ENCODE results near the gene EHMT1.

The EHMT1 gene

GRCh38 chr9:137814436-137814835, 195.6 kb downstream of the EHMT1 start:
- DNase-seq (ENCODE audit: insufficient read length): no peak
- FAIRE-seq: no peak
- TF ChIP-seq TAF1 (IDR thresholded peaks at IDR 0.05; ENCODE audit: borderline replicate concordance, low read depth, low read length) (no peak), POLR2AphosphoS5 (IDR thresholded peaks at IDR 0.05; ENCODE audit: low read depth, low read length) (no peak), POLR2A (IDR thresholded peaks at IDR 0.05; ENCODE audit: low read depth, low read length) (no peak)

- no peak for DNase-seq (ENCODE audit: insufficient read length)
- FAIRE-seq: no peak
- no peak for TF ChIP-seq POLR2A (IDR thresholded peaks at IDR 0.05; ENCODE audit: low read depth, low read length)
- TF ChIP-seq TAF1 (IDR thresholded peaks at IDR 0.05; ENCODE audit: borderline replicate concordance, low read depth, low read length): no peak
Observed at GRCh38 chr9:137814841-137815240, 196.0 kb downstream of the EHMT1 start.

- FAIRE-seq (no peak), DNase-seq (ENCODE audit: insufficient read length) (no peak)
- no peak for TF ChIP-seq POLR2A (IDR thresholded peaks at IDR 0.05; ENCODE audit: low read depth, low read length)
- no peak for TF ChIP-seq POLR2AphosphoS5 (IDR thresholded peaks at IDR 0.05; ENCODE audit: low read depth, low read length)
Observed at GRCh38 chr9:137815256-137816255, 196.8 kb downstream of the EHMT1 start.

GRCh38 chr9:137816531-137817235, 197.9 kb downstream of the EHMT1 start:
- TF ChIP-seq POLR2A (IDR thresholded peaks at IDR 0.05; ENCODE audit: low read depth, low read length) (0 out of 2 replicates have a peak, but pooled peaks have one; percentile 28), TAF1 (IDR thresholded peaks at IDR 0.05; ENCODE audit: borderline replicate concordance, low read depth, low read length) (no peak), POLR2AphosphoS5 (IDR thresholded peaks at IDR 0.05; ENCODE audit: low read depth, low read length) (peak; percentile 60)
- FAIRE-seq: peak; percentile 73
- no peak for DNase-seq (ENCODE audit: insufficient read length)

GRCh38 chr9:137817236-137818200, 198.7 kb downstream of the EHMT1 start:
- DNase-seq (ENCODE audit: insufficient read length): no peak
- FAIRE-seq: no peak
- no peak for TF ChIP-seq TAF1 (IDR thresholded peaks at IDR 0.05; ENCODE audit: borderline replicate concordance, low read depth, low read length)
- no peak for TF ChIP-seq POLR2A (IDR thresholded peaks at IDR 0.05; ENCODE audit: low read depth, low read length)
- no peak for TF ChIP-seq POLR2AphosphoS5 (IDR thresholded peaks at IDR 0.05; ENCODE audit: low read depth, low read length)

GRCh38 chr9:137818286-137818685, 199.5 kb downstream of the EHMT1 start:
- FAIRE-seq (no peak), DNase-seq (ENCODE audit: insufficient read length) (no peak)
- no peak for TF ChIP-seq POLR2AphosphoS5 (IDR thresholded peaks at IDR 0.05; ENCODE audit: low read depth, low read length)
- no peak for TF ChIP-seq POLR2A (IDR thresholded peaks at IDR 0.05; ENCODE audit: low read depth, low read length)
- TF ChIP-seq TAF1 (IDR thresholded peaks at IDR 0.05; ENCODE audit: borderline replicate concordance, low read depth, low read length): no peak

- FAIRE-seq (no peak), DNase-seq (ENCODE audit: insufficient read length) (no peak)
- TF ChIP-seq POLR2A (IDR thresholded peaks at IDR 0.05; ENCODE audit: low read depth, low read length): no peak
- no peak for TF ChIP-seq POLR2AphosphoS5 (IDR thresholded peaks at IDR 0.05; ENCODE audit: low read depth, low read length)
- TF ChIP-seq TAF1 (IDR thresholded peaks at IDR 0.05; ENCODE audit: borderline replicate concordance, low read depth, low read length): no peak
Observed at GRCh38 chr9:137820161-137820855, 201.5 kb downstream of the EHMT1 start.

- no peak for TF ChIP-seq POLR2AphosphoS5 (IDR thresholded peaks at IDR 0.05; ENCODE audit: low read depth, low read length)
- no peak for TF ChIP-seq TAF1 (IDR thresholded peaks at IDR 0.05; ENCODE audit: borderline replicate concordance, low read depth, low read length)
- TF ChIP-seq POLR2A (IDR thresholded peaks at IDR 0.05; ENCODE audit: low read depth, low read length): no peak
- DNase-seq (ENCODE audit: insufficient read length) (no peak), FAIRE-seq (peak; percentile 70)
Observed at GRCh38 chr9:137823986-137824771, 205.4 kb downstream of the EHMT1 start.

GRCh38 chr9:137825324-137825989, 206.7 kb downstream of the EHMT1 start:
- TF ChIP-seq POLR2A (IDR thresholded peaks at IDR 0.05; ENCODE audit: low read depth, low read length): no peak
- no peak for TF ChIP-seq POLR2AphosphoS5 (IDR thresholded peaks at IDR 0.05; ENCODE audit: low read depth, low read length)
- no peak for TF ChIP-seq TAF1 (IDR thresholded peaks at IDR 0.05; ENCODE audit: borderline replicate concordance, low read depth, low read length)
- FAIRE-seq (peak; percentile 27), DNase-seq (ENCODE audit: insufficient read length) (no peak)
